Endothelial cell (in vitro differentiated cells): ENCODE measurements around the gene ETS1. TPM values are rescaled to one million over a fixed set of nuclear protein-coding genes. Genes with fewer than 3 reads are reported as not detected.
A peak's percentile ranks its signal among the peaks of the same experiment; 100 is the strongest.

Experiments used
- DNase-seq: peaks from one replicate; pipeline ENCODE4 v3.0.0; 2021; ENCODE audit warnings: low spot score
- H3K27ac Mint-ChIP-seq: one replicate; pipeline ENCODE4 v1.8.0; 2021; ENCODE audit warnings: mixed read lengths, inconsistent platforms; ENCODE audit not compliant: unreplicated experiment
- H3K27me3 Mint-ChIP-seq: one replicate; pipeline ENCODE4 v1.8.0; 2021; ENCODE audit warnings: mild to moderate bottlenecking, moderate library complexity, mixed read lengths, inconsistent platforms; ENCODE audit not compliant: unreplicated experiment
- H3K36me3 Mint-ChIP-seq: one replicate; pipeline ENCODE4 v1.8.0; 2021; ENCODE audit warnings: mild to moderate bottlenecking, low read depth, mixed read lengths, inconsistent platforms; ENCODE audit not compliant: unreplicated experiment
- H3K4me1 Mint-ChIP-seq: one replicate; pipeline ENCODE4 v1.8.0; 2021; ENCODE audit warnings: mild to moderate bottlenecking, mixed read lengths, inconsistent platforms; ENCODE audit not compliant: unreplicated experiment
- H3K4me3 Mint-ChIP-seq: one replicate; pipeline ENCODE4 v1.8.0; 2021; ENCODE audit warnings: mild to moderate bottlenecking, mixed read lengths, inconsistent platforms; ENCODE audit not compliant: unreplicated experiment
- H3K9me3 Mint-ChIP-seq: one replicate; pipeline ENCODE4 v1.8.0; 2021; ENCODE audit warnings: mixed read lengths, inconsistent platforms; ENCODE audit not compliant: unreplicated experiment
- CTCF ChIP-seq: fragments of 200-600 bp; sonication (generic); IDR thresholded peaks from one replicate; pipeline ENCODE4 v1.5.0; 2021; ENCODE audit warnings: antibody characterized with exemption; ENCODE audit not compliant: unreplicated experiment
- total RNA-seq: library from RNA; stranded (reverse); fragmentation: NEBNext Ultra II Directional; extraction: Animal tissue kit (Norgen Biotek cat#: 25700); gene quantifications from one replicate; pipeline ENCODE4 v1.2.1, GENCODE V29; 2021; ENCODE audit not compliant: unreplicated experiment

Gene ETS1
- total RNA-seq, 1 donor from 2014 or later, result 309 TPM

DNA sequence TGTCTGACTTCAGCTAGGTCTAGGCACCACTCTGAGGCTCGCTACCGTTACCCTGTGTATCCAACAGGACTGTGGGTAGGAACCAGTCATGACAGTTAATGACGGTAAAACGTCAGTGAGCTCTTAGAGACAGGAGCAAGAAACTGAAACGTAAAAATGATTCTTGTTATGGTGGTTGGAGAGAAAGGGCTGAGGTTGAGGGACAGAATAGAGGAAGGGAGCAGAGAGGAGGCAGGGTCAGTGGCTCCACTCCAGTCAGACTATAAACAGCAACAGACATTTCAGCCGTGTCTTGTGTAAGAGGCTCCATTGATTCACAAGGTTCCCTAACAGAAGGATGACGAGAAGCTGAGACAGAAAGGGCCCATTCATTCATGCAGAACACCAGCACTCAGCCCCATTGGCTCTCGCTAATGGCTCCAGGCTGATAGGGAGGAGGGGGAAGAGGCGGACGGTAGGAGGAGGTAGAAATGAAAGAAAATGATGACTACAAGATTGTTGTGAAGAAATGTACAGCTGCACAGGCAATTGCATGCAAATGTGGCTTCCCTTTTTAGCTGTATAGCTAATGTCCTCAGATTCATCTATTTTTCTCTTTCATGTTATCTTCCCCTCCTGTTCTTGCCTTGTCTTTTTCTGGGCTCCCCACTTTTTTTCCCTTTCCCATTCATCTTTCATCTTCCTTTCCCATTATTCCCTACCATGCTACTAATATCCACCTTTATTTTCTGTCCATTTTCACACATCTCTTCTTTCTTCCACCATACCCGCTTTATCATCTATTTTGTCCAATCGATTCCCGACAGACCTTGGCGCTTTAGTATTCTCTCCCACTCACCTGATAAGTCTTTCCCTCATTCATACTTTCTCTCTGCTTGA, 34.3 kb downstream of the ETS1 start:
- H3K27me3 Mint-ChIP-seq, result peaks cover 3% of the 10 kb centered on the region
- H3K4me1 Mint-ChIP-seq, result peaks cover 55% of the 10 kb centered on the region
- H3K9me3 Mint-ChIP-seq, result no peaks in the 10 kb centered on the region
- H3K36me3 Mint-ChIP-seq, result peaks cover 12% of the 10 kb centered on the region
- no peak for TF ChIP-seq CTCF
- no peak for DNase-seq
- peak overlapping the region; percentile 74 for H3K27ac Mint-ChIP-seq
- H3K4me3 Mint-ChIP-seq, result peak overlapping the region; percentile 18

GRCh38 chr11:128551611-128552335, 35.6 kb downstream of the ETS1 start:
- H3K4me1 Mint-ChIP-seq, result peaks cover 68% of the 10 kb centered on the region
- no peak for DNase-seq
- H3K4me3 Mint-ChIP-seq, result no peak overlapping the region
- H3K36me3 Mint-ChIP-seq, result peaks cover 12% of the 10 kb centered on the region
- no peak for TF ChIP-seq CTCF
- no peaks in the 10 kb centered on the region for H3K9me3 Mint-ChIP-seq
- H3K27ac Mint-ChIP-seq, result no peak overlapping the region
- H3K27me3 Mint-ChIP-seq, result peaks cover 3% of the 10 kb centered on the region

- Mint-ChIP-seq H3K4me1 (peaks cover 64% of the 10 kb centered on the region), H3K27me3 (peaks cover 3% of the 10 kb centered on the region), H3K27ac (peak overlapping the region; percentile 81), H3K4me3 (no peak overlapping the region), H3K9me3 (no peaks in the 10 kb centered on the region), H3K36me3 (peaks cover 12% of the 10 kb centered on the region)
- no peak for DNase-seq
- no peak for TF ChIP-seq CTCF
Measured at GRCh38 chr11:128551058-128551457, 36.3 kb downstream of the ETS1 start.

- peaks cover 12% of the 10 kb centered on the region for H3K36me3 Mint-ChIP-seq
- H3K4me3 Mint-ChIP-seq, result no peak overlapping the region
- H3K9me3 Mint-ChIP-seq, result no peaks in the 10 kb centered on the region
- no peak for TF ChIP-seq CTCF
- DNase-seq, result no peak
- peaks cover 3% of the 10 kb centered on the region for H3K27me3 Mint-ChIP-seq
- peak overlapping the region; percentile 97 for H3K27ac Mint-ChIP-seq
- peaks cover 60% of the 10 kb centered on the region for H3K4me1 Mint-ChIP-seq
Measured at GRCh38 chr11:128550261-128550821, 37.0 kb downstream of the ETS1 start.
